ENCODE data around the gene CIRBP. TPM values are rescaled to one million over a fixed set of nuclear protein-coding genes. Genes with fewer than 3 reads are reported as not detected.

CIRBP gene
- total and polyA plus RNA-seq, 9 of the 15 experiments (the other 6 are each of a cell fraction or from before 2014, with no cell fraction given) = 20.5 to 327 (median 176) TPM

GRCh38 chr19:1260749-1261537, 8.2 kb upstream of the CIRBP start (continued):
- peak; percentile 91 for TF ChIP-seq JUND (IDR thresholded peaks at IDR 0.05; ENCODE audit: borderline replicate concordance, low read depth, low read length)
- peak; percentile 79; the same call in 1 of the 3 replicates for TF ChIP-seq JUND (tag; IDR thresholded peaks at IDR 0.05; ENCODE audit: borderline replicate concordance, low read depth, low read length)
- TF ChIP-seq BRF2 (IDR thresholded peaks at IDR 0.05; ENCODE audit: borderline replicate concordance, insufficient read depth, insufficient read length) = no peak
- no peak for TF ChIP-seq SAFB (IDR thresholded peaks at IDR 0.05; ENCODE audit: borderline replicate concordance, low read depth, low read length)
- TF ChIP-seq BHLHE40 (IDR thresholded peaks at IDR 0.05; ENCODE audit: low read length) = peak; percentile 74
- no peak for TF ChIP-seq MAFK (IDR thresholded peaks at IDR 0.05; ENCODE audit: low read length)
- no peak for TF ChIP-seq TCF7 (IDR thresholded peaks at IDR 0.05; ENCODE audit: borderline replicate concordance)
- TF ChIP-seq, protein P1, sequence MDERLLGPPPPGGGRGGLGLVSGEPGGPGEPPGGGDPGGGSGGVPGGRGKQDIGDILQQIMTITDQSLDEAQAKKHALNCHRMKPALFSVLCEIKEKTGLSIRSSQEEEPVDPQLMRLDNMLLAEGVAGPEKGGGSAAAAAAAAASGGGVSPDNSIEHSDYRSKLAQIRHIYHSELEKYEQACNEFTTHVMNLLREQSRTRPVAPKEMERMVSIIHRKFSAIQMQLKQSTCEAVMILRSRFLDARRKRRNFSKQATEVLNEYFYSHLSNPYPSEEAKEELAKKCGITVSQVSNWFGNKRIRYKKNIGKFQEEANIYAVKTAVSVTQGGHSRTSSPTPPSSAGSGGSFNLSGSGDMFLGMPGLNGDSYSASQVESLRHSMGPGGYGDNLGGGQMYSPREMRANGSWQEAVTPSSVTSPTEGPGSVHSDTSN (CRISPR knock-in tag; IDR thresholded peaks at IDR 0.05; ENCODE audit: low read depth) = peak; percentile 93
- TF ChIP-seq, protein P1 (tag; conservative IDR thresholded peaks at IDR 0.05; ENCODE audit: low read depth) = peak; percentile 76
- TF ChIP-seq, protein P2, sequence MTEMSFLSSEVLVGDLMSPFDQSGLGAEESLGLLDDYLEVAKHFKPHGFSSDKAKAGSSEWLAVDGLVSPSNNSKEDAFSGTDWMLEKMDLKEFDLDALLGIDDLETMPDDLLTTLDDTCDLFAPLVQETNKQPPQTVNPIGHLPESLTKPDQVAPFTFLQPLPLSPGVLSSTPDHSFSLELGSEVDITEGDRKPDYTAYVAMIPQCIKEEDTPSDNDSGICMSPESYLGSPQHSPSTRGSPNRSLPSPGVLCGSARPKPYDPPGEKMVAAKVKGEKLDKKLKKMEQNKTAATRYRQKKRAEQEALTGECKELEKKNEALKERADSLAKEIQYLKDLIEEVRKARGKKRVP (CRISPR knock-in tag; IDR thresholded peaks at IDR 0.05) = no peak
- no peak for TF ChIP-seq SFPQ (IDR thresholded peaks at IDR 0.05; ENCODE audit: low read depth, low read length)
- TF ChIP-seq NRF1 (conservative IDR thresholded peaks at IDR 0.05 in 1 of 2, IDR thresholded peaks at IDR 0.05 in 1 of 2) = peak; percentile 95 to 96

Measured in K562 (cell line).